Ureter (tissue), 1 donor: ENCODE data around the gene PTPRN. TPM values are rescaled to one million over a fixed set of nuclear protein-coding genes. Genes with fewer than 3 reads are reported as not detected.
"Not testable (repeated sequence)": the region's sequence is repeated elsewhere in the genome, so short reads cannot be mapped to it uniquely, and the experiment has no call there.

Experiments used
- DNase-seq: peaks from one replicate; pipeline ENCODE4 v3.0.0-alpha.2; 2020; ENCODE audit warnings: low spot score
- total RNA-seq: library from RNA; stranded (reverse); gene quantifications from one replicate; pipeline ENCODE4 v1.2.4, GENCODE V29; 2023
- donor health status: DM: yes; HTN: yes; CAD: no.

Gene PTPRN
- total RNA-seq, 1 donor from 2014 or later, result not detected

- no peak for DNase-seq
Observed at GRCh38 chr2:219270055-219270372, 39.2 kb downstream of the PTPRN start.

GRCh38 chr2:219269362-219270054 is 39.7 kb downstream of the PTPRN start:
- peak; percentile 74 for DNase-seq

- no peak for DNase-seq
Observed at GRCh38 chr2:219268294-219268693, 40.9 kb downstream of the PTPRN start.

- DNase-seq, result no peak
Observed at GRCh38 chr2:219266886-219267285, 42.3 kb downstream of the PTPRN start.

GRCh38 chr2:219266232-219266631 is 43.0 kb downstream of the PTPRN start:
- DNase-seq, result no peak

- DNase-seq, result no peak
Observed at GRCh38 chr2:219261024-219261855, 48.0 kb downstream of the PTPRN start.

GRCh38 chr2:219258942-219259341 is 50.3 kb downstream of the PTPRN start:
- not testable (repeated sequence) for DNase-seq

GRCh38 chr2:219254590-219255201 is 54.5 kb downstream of the PTPRN start:
- no peak for DNase-seq

- DNase-seq, result peak; percentile 87
Observed at GRCh38 chr2:219253753-219254589, 55.2 kb downstream of the PTPRN start, which contains the start of gene TUBA4A. TUBA4A (minus strand) TSS chr2:219253918; CDS start chr2:219253858, 60 bp downstream.

- peak; percentile 53 for DNase-seq
Observed at GRCh38 chr2:219252900-219253752, 56.1 kb downstream of the PTPRN start, which contains the start of gene TUBA4B. TUBA4B (plus strand) TSS chr2:219253243; CDS start chr2:219253408, 165 bp downstream.

GRCh38 chr2:219252570-219252899 is 56.7 kb downstream of the PTPRN start:
- DNase-seq, result no peak

GRCh38 chr2:219252084-219252483 is 57.1 kb downstream of the PTPRN start:
- DNase-seq, result no peak

- no peak for DNase-seq
Observed at GRCh38 chr2:219251656-219252055, 57.5 kb downstream of the PTPRN start.

GRCh38 chr2:219250049-219250781 is 59.0 kb downstream of the PTPRN start:
- DNase-seq, result no peak

- peak; percentile 90 for DNase-seq
Observed at GRCh38 chr2:219249203-219249980, 59.8 kb downstream of the PTPRN start.

- DNase-seq, result no peak
Observed at GRCh38 chr2:219248845-219249202, 60.4 kb downstream of the PTPRN start.

- DNase-seq, result no peak
Observed at GRCh38 chr2:219247678-219248642, 61.2 kb downstream of the PTPRN start.

GRCh38 chr2:219246559-219246958 is 62.6 kb downstream of the PTPRN start:
- DNase-seq, result no peak
